ENCODE results near the gene MYO16. TPM values are rescaled to one million over a fixed set of nuclear protein-coding genes. Genes with fewer than 3 reads are reported as not detected.
A peak's percentile ranks its signal among the peaks of the same experiment; 100 is the strongest.

The MYO16 gene
- under 1 TPM; 0.26 to 0.54 (median 0.43) TPM for polyA plus RNA-seq (ENCODE audit: insufficient read length in 4 of 4)

DNA sequence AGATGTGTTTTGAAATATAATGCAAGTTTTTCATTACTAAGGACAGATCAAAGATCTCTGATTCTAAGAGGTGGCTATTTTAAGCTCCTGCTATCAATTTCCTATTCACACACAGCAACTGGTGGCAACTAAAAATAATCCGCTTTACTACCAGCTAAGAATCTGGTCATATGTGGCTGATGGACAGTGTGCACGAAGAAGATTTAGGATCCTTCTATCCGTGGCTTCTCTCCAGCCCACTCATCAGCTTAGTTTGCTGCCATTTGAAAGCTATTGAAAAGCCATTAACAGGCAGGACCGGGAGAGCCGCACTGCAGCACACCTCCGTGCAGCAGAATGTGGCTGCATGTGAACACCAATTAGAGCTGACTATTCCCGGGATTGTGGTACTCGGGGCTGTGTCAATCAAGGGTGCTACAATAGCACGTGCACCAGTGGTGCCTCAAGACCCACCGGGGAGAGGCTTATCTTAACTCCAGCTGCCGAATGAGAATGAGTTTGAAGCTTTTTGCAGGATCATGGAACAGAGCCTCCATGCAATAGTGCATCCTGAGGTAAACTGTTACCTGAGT is at the start of gene MYO16:
MYO16 (plus strand) TSS at position 431 of the 572 bp plus-strand sequence. CDS start 234 bp downstream, outside the sequence.
- DNase-seq (ENCODE audit: low read depth in 4 of 4, low spot score in 3 of 4): no peak

DNA sequence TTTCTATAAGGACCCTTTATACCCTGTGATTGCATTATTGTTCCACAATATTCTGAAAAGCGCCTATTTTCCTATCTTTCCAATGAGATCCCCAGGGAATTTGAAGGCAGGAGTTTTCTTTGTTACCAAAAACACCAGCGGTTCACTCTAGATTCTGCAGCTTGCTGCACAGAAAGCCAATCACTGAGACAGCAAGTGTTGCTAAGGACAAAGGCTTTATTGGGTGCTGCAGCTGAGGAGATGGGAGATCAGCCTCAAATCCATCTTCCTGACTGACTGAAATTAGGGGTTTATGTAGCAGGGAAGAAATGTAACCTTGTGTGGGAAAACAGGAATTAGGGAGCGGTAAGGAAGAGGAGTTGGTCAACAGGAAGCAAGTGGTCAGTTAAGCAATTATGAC is 42.6 kb upstream of the MYO16 start:
- no peak for DNase-seq (ENCODE audit: low read depth in 4 of 4, low spot score in 3 of 4)

- DNase-seq (ENCODE audit: low read depth in 4 of 4, low spot score in 3 of 4): no peak
These were observed 40.9 kb upstream of the MYO16 start for GRCh38 chr13:108588516-108588915.

DNA sequence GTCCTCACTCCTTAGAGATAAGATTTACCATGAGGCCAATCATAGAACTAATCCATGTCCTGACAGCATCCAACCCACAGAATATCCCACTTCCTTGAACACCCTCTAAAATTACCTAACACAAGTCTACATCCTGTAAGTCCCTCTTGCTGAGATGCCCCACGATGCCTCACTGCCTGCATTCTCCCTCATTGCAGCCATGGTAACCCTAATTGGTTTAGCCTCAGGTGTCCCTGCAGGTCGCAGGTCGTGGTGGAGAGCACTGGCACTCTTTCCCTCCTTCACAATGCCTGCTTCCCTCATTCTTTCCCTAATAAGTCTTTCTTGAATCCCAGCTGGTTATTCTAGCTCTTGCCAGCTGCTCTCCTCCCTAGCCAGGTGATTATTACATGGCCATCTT is 35.3 kb upstream of the MYO16 start:
- DNase-seq (ENCODE audit: low read depth in 4 of 4, low spot score in 3 of 4): no peak

DNA sequence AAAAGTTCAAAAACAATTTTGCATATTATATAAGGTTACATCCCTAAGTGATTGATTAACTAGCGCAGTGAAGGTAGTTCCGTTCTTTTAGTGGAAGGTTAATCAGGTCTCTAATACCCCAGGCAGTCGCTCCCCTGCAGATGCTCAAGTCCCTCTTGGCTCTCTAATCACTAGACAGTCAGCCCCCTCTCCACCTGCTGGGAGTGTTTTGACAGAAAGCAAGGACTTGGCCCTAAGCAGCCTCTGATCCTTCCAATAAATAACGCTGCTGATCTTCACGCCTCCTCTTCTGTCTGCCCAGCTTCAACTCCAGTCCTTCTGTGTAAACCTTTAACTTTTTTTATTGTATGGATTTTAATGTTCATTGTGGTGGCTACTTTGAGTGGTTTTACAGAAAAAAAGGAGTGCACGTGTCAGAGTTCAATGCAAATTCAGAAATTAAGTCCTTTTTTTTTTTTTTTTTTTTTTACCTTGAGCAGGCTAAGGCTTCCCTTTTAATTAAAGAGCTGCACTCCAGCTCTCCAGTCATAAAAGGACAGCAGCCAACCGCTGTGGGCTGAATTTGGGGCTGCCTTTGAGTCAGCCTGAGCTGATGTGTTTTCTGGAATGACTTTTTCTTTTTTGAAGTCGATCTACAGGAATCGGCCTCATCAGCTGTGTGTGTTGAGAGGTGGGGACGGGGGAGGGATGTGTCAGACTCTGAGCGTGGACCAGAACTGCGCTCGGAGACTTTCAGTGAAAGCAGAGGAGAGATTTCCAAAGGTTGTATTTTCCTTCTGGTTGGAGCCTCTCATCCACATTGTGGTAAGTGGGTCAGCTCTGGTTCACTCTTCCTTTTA is 33.8 kb upstream of the MYO16 start:
- no peak for DNase-seq (ENCODE audit: low read depth in 4 of 4, low spot score in 3 of 4)

DNA sequence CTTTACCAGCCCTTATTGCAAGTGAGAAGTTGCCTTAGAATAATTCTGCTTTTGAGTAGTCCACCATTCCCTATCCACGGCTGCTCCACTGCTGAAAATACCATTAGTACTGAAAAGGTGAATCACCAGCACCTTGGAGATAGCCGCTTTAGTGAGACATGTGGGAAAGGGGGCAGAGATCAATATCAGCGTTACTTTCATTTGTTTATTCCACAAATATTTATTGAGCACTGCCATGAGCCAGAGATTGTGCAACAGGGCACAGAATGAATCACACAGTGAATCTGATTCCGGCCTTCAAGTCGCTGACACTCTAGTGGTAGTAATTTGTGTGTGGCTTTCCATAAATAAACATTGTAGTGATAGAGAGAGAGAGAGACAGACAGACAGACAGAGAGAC is 31.5 kb upstream of the MYO16 start:
- DNase-seq (ENCODE audit: low read depth in 4 of 4, low spot score in 3 of 4): no peak

DNA sequence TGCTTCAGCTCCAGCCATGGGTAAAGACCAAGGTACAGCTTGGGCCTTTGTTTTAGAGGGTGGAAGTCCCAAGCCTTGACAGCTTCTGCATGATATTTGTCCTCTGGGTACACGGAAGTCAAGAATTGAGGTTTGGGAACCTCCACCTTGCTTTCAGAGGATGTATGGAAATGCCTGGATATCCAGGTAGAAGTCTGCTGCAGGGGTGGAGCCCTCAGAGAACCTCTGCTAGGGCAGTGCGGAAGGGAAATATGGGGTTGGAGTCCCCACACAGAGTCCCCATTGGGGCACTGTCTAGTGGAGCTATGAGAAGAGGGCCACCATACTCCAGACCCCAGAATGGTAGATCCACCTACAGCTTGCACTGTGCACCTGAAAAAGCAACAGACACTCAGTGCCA is 23.0 kb upstream of the MYO16 start:
- DNase-seq (ENCODE audit: low read depth in 4 of 4, low spot score in 3 of 4): no peak

DNA sequence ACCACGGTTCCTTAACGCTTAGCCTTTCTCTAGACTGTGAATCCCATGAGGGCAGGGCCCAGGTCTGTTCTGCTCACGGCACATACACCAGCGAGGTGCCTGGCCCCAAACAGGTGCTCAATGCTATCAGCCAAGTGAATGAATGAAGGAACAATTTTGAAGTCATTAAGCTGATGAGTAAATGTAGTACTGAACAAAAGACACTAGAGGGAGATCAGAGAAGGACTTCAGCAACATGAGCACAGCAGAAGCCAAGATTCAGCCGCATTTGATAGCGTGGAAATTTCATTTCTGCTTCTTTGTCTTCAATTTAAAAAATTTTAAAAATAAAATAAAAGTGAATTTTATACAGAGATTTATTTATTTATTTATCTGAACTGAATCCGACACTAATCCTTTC is 20.1 kb upstream of the MYO16 start:
- DNase-seq (ENCODE audit: low read depth in 4 of 4, low spot score in 3 of 4): peak in 1 of 4 donors; percentile 2

GRCh38 chr13:108610507-108610906 is 18.9 kb upstream of the MYO16 start:
- DNase-seq (ENCODE audit: low read depth in 4 of 4, low spot score in 3 of 4): no peak

GRCh38 chr13:108615241-108615640 is 14.2 kb upstream of the MYO16 start:
- no peak for DNase-seq (ENCODE audit: low read depth in 4 of 4, low spot score in 3 of 4)

- DNase-seq (ENCODE audit: low read depth in 4 of 4, low spot score in 3 of 4): no peak
These were observed 11.2 kb upstream of the MYO16 start for GRCh38 chr13:108618233-108618632.

DNA sequence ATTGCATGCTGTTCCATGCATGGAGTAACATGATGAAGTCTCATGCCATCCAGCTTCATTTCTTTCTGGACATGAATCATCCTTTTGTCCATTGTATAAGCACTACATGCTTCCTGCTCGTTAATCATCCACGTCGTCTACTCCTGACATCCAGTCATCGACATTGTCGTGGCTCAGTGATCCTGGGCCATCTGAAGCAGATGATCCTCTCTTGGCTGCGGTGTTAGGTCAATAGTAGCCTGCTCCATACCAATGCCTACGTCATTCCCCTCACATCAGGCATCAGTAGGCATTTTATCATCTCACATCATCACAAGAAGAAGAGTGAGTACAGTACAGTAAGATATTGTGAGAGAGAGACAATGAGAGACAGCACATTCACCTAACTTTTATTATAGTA is 7.9 kb upstream of the MYO16 start:
- DNase-seq (ENCODE audit: low read depth in 4 of 4, low spot score in 3 of 4): no peak

GRCh38 chr13:108624108-108624507 is 5.3 kb upstream of the MYO16 start:
- DNase-seq (ENCODE audit: low read depth in 4 of 4, low spot score in 3 of 4): no peak

DNA sequence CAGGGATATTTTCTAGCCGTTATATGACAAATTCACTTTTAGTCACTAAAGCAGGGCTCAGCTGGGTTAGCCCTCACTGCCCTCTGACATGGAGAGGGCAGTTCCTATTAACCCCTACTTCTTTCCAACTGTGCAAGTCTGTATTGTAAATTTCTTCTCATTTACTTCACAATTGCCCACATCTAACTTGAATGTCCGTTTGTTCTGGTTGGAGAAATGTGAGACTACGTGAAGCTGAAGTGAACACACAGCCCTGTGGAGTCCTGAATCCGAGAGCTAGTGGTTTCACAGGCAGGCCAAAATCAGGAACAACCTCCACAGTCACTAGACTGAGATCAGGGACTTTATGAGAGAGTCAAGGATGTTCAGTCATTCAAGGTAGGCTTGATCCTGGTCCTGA is 4.4 kb upstream of the MYO16 start:
- DNase-seq (ENCODE audit: low read depth in 4 of 4, low spot score in 3 of 4): no peak

DNA sequence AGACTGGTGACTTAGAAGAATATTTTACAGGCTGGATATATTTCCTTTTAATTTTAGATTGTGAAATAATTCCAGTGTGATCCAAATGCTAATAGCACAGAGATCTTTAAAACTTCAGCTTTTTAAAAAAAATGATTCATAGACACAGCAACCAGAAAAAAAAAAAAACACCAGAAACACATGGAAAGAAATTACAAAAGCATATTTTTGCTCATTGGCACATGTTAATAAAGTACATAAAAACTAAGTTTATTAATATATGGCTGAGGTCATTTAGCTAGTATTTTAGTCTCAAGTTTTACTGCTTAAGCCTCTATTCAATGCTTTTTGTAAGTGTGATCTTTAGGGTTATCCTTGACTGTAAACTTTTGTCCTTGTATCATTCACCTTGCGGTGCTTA is 577 bp downstream of the MYO16 start:
- DNase-seq (ENCODE audit: low read depth in 4 of 4, low spot score in 3 of 4): no peak

GRCh38 chr13:108632649-108633167 is 3.3 kb downstream of the MYO16 start:
- no peak for DNase-seq (ENCODE audit: low read depth in 4 of 4, low spot score in 3 of 4)

- no peak for DNase-seq (ENCODE audit: low read depth in 4 of 4, low spot score in 3 of 4)
These were observed 9.5 kb downstream of the MYO16 start for GRCh38 chr13:108638901-108639300.

- no peak for DNase-seq (ENCODE audit: low read depth in 4 of 4, low spot score in 3 of 4)
These were observed 14.4 kb downstream of the MYO16 start for GRCh38 chr13:108643646-108644353.

GRCh38 chr13:108645376-108645775 is 16.0 kb downstream of the MYO16 start:
- DNase-seq (ENCODE audit: low read depth in 4 of 4, low spot score in 3 of 4): no peak

DNA sequence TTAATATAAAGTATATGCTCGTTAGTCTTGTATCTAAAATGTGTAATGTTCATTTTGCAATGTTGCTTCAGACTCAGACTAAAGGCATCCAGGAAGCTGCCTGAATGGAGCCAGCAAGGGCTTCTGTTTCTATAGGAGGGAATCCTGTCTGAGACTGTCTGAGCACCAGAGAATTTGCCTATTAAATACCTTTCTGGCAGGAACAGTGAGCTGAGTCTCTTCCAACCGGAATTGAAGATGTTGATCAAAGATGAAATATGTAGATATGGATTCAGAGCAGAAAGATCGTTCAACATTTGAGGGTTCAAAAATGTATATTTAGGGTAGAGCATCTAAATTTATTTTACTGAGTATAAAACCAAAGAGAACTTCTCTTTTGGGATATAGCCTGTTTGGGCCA is 20.9 kb downstream of the MYO16 start:
- no peak for DNase-seq (ENCODE audit: low read depth in 4 of 4, low spot score in 3 of 4)

- DNase-seq (ENCODE audit: low read depth in 4 of 4, low spot score in 3 of 4): no peak
These were observed 27.3 kb downstream of the MYO16 start for GRCh38 chr13:108656742-108657141.

Data from left renal pelvis (tissue), 4 donors.